Activated CD4-positive, alpha-beta T cell treated with anti-CD3 and anti-CD28 coated beads, Interleukin-2, amount 50 U/mL, for 4 hours (primary cell): Measurements from ENCODE around the gene TAF15.

Experiments
- DNase-seq, 2 experiments: peaks; one replicate each; pipeline ENCODE4 v3.0.0-alpha.2; 2020

Gene TAF15

DNA sequence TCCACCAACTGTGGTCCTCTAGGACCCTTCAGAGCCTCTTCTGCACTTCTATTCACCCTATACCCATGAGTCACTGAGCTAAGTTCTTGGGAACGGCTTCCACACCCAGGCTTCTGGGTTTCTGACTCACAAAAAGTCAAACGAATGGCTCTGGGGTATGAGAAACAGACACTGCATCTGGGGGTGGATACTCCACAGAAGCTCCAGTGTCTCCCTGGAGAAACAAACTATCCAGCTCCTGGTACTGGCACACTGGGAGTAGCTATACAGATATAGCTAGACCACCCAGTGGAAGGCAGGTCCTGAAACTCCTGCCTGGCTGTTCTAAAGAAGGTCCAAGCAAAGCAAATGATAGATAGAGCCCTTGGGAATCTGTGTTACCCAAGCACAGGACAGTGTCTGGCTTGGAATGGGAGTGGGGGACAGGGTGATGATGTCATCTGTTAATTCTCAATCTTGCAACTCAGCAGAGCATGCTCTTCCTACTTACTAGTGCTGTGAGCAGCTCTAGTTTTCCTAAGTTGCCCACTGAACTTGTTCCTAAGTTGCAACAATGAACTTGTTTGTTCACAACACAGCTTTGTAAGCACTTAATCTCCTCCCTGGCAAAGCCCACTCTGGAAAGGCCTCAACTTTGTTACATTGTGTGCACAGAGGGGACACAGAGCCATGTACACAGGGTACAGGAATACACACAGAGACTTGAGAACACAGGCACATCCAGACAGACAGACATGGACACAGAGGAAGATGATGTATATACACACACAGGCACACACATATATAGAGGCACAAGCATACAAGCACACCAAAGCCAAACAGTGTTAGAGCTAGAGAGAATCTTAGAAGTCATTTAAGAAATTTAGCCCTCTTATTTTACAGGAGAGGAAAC, 20.6 kb upstream of the TAF15 start:
- DNase-seq = no peak

DNA sequence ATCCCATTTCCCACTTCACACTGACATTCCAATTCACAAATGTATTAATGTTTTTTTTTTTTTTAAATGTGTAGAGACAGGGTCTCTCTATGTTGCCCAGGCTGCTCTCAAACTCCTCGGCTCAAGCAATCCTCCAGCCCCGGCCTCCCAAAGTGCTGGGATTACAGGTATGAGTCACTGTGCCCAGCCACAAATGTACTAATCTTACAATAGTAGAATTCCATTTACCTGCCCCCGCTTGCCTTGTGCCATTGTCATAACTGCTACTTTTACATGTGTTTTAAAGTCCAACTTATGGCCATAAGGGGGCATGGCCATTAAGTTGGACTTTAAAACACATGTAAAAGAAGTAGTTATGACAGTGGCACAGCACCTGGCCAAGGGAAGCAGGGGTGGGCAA, 18.4 kb upstream of the TAF15 start:
- DNase-seq = no peak

DNA sequence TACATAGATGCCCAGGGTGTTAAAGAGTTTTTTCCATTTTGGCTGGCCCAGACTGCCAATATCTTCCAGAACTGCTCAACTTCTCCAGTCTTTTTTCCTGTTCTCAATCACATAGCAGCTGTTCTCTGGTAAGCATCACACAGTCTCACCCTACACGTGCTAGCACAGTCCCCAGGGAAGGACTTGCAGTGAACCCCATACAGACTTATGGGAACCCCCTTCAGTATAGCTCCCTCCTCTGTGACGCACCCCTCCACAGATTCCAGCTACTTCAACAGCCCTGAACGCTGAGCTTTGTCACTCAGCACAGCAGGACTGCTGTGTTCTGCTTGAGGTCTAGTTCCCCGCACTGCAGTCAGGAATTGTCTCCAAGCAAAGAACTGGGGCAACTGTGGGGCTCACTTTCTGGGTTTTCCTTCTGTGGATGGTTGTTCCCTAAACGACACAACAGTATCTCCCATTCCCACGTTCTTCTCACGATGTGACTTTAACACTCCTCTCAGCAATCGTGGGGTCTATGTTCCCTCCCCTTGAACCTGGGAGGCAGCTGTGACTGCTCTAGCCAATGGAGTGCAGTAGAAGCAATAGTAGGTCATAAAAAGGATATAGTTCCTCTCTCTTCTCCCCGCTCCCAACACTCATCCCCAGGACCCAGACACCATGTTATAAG, 17.5 kb upstream of the TAF15 start:
- no peak for DNase-seq

DNA sequence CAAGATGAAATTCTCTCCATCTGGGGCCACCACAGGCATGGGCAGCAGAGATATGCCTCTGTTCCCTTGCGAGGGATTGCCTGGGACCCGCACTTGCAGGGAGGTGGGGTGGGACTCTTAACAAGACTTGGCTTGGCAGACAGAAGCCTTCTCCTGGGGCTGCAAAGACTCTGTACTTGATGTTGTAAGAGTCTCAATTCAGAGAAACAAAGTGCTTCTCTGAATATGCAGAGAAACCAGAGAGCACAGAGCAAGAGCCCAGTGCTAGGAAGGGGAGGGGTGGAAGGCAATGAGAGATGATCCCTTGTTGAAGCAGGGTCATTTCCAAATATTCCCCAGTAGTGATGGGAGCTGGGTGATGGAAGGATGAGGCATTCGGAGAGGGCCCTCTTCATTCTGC, 16.0 kb upstream of the TAF15 start:
- no peak for DNase-seq

DNA sequence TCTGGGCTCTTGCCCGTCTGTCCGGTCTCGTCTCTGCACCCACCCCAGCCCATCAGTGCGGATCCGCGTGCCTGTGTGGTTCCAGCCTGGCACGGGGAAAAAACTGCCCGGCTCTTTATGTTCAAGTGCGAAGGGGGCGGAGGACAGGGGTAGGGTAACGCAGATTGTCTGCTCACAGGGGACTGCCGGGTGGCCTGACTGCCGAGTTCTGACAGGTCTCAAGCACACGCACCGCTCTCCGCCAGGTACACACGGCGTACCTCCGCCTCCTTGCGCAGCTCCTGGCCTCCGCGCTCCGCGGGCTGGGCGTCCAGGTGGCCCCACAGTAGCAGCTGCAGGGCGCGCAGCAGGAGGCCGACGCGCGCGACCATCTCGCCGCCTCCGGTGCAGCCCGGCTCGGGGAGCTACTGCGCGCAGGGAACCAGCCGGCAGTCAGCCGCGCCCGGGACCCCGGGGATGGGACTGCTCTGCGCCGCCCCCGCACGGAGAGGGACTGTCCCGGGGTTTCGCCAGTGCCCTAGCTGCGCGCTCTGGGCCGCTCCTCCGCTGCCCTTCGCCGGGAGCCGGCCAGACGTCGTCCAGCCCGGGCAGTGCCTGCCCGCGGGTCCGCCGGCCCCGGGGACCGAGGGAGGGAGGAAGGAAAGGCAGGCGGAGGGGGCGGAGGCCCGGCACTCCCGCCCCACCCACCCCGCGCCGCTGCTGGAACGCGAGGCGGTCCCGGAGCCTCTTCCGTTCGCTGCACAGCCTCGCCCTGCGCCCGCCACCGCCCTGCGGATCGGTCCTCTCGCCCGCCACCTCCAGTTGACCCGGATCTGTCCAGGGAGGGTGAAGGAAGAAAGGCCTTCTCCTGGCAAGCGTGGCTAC, 14.0 kb upstream of the TAF15 start, which contains the start of gene MMP28:
Gene MMP28 (minus strand): TSS at position 635 of the 864 bp plus-strand sequence. CDS start 264 bp downstream, at position 371.
- peak; percentile 18 to 24 for DNase-seq

DNA sequence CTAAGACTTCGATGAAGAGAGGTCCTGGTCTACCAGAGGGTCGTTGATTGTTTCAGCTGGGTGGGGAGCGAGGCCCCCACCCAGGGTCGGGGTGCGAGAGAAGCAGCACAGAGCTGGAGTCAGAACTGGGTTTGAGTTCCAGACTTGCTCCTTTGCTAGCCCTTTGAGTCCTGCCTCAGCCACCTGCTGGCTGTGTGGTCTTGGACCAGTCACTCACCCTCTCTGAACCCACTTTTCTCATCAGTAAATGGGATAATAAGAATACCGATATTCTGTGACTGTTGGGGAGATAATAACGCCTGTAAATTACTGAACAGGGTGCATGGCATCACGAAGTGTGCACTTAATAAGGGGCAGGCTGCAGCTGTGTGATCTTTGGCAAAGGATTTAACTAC, 13.4 kb upstream of the TAF15 start:
- no peak for DNase-seq

DNA sequence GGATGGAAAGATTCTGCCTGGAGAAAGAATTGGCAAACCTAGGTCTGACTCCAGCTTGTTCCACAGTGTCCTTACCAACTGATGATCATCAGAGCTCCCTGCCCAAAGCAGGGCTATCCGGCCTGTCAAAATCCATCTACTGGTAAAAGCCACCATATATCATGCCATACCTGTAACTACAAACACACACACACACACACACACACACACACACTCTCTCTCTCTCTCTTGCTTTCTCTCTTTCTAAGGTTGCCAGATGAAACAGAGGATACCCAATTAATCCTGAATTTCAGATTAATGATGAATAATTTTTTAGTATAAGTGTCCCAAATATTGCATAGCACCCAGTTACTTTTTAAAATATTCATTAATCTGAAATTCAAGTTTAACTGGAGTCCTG, 12.3 kb upstream of the TAF15 start:
- DNase-seq = no peak

DNA sequence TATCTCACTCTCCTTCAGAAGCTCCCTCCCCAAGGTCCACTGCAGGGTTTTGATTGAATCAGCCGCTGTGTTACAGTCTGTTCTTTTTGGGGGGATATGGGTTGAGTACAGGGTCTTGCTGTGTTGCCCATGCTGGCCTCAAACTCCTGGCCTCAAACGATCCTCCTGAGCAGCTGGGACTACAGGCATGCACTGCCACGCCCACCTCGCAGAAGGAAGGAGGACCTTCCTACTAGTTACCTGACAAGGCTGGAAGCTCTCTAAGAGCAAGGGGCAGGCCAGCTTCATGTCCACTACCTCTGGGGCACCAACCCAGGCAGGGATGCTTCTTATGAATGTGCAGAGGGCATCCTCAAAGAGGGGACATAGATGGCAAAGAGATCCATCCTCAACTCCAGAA, 11.9 kb upstream of the TAF15 start:
- DNase-seq = no peak

DNA sequence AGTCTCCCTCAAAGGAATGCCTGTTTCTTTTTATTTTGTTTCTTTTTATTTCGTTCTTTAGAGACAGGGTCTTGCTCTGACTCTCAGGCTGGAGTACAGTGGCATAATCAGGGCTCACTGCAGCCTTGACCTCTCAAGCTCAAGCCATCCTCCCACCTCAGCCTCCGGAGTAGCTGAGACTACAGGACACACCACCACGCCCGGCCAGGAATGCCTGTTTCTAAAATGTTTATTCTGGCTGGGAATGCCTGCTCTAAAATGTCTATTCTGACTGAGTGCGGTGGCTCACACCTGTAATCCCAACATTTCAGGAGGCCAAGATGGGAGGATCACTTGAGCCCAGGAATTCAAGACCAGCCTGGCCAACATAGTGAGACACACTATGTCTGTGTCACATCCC, 11.4 kb upstream of the TAF15 start:
- no peak for DNase-seq

DNA sequence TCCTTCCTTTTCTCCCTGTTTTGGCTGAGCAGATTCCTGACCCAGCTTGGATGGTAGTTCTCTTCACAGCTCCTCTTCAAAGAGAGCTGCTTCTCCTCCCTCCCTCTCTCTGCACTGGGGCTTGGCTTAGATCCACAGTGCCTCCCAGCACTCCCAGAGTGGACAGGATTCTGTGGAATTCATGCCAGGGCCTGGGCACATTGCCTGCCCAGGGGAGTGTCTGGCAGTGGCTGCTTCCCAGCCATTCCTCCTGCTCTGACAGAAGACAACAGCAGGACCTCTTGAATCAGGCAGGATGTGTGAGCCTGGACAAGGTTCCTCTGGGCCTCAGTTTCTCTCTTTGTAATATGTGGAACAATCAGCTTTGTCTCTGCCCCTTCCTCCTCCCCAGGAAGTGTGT, 9.3 kb upstream of the TAF15 start:
- no peak for DNase-seq

DNA sequence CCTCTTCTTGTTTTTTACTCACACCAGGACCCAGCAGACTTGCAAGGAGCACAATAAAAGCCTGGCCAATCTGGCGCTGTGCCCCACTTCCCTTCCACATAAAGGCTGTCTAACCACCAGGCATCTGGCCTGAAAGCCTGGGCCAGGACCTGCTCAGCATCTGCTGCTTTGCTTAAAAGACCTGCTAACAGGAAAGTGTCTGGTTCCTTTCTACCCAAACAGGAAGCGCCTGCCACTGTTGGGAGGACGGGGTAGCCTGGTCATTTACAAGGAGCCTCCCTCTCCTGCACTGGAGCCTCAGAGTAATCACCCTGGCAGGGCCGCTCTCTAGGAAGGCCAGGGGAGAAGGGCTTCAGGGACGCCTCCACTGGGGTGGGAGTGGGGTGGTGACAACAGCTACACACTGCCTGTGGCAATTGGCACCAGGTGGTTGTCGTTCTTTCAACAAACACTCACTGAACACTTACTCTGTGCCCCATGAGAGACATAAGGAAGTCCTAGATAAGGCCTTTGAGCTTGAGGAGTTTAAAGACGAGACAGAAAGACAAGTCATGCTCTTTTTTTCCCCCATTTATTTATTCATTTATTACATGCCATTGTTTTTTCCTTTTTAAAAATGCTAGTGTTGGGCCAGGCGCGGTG, 7.6 kb upstream of the TAF15 start:
- DNase-seq = no peak

DNA sequence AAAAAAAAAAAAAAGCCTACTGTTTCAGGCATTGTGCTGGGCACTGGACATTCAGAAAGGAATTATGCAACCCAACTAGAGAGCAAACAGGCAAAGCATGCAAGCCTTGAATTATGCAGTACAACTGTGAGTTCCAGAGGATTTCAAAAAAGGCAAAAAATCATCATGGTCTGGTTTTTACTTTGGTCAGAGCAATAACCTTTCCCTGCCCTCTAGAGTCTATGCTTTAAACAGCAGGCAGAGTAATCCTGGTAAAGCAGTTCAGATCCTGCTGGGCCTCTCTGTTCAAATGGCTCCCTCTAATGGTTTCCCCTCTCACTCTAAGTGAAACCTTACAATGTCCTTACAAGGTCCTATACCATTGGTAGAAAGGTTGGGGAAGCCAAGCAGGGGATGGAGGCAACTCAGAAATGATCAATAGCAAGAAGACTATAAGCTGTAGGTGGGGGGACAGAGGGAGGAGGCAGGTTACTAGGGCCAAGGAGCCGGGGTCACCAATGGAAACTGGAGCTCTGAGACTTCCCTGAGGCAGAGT, 4.6 kb upstream of the TAF15 start:
- DNase-seq = peak; percentile 17 to 19

DNA sequence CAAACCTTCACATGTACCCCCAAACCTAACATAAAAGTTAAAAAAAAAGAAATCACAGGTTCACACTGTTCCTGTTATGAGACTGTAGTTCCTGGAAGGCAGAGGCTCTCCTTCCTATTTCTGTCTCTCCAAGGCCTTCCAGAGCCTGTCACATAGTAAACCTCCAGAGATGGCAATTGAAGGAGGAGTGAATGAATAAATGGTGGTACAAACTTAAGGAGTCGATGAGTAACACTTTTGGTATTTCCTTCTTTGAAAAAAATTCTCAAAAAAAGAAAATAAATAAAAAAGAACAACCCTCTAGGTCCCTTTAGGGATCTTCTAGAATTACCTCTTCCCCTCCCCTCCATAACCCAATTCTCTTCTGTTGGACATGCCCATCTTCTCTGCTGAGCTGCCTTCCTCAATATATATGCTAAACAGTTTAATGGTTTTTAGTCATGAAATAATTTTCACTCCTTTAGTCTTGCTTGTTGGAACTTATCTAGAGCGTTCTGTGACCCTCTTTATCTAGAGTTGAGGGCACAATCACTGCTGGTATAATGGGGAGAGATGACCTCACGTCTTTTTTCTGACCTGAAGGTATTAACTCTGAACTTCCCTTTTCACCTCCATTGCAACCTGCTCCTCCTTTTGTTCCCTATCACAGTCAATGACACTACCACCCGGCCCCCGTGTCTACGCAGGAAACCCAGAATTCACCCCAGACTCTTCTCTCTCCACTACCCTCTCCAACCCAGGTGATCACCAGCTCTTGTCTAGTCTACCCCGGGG, 1.7 kb upstream of the TAF15 start:
- no peak for DNase-seq

DNA sequence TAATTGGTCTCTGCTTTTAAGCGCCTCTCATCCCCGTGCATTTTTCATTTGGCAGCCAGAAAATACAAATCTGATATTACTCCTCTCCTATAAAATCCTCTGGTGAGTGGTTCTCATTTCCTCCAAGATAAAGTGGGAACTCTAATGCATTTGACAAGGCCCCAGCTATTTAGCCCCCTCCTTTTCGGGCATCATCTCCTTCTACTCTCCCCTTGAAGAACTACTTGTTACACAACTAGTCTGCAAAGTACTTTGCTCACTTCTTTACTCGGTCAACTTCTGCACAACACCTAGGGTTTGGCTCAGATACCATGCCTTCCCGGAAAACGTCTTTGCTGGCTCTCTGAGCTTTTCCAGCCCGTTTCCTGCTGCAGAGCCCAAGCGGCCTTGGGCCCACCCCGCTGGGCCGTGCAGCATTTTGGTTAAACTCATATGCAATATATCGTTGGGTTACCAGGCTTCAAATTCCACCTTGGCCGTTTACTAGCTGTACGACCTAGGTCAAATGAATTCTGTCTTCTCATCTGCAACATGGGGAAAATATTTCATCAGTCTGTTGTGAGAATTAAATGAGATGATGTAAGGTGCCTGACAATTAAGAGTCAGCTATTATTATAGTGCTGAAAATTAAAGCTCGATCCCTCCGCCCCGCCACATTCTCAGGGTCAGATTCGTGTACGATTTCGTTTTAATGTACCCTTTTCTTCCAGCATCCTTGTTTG, 883 bp upstream of the TAF15 start:
- no peak for DNase-seq

DNA sequence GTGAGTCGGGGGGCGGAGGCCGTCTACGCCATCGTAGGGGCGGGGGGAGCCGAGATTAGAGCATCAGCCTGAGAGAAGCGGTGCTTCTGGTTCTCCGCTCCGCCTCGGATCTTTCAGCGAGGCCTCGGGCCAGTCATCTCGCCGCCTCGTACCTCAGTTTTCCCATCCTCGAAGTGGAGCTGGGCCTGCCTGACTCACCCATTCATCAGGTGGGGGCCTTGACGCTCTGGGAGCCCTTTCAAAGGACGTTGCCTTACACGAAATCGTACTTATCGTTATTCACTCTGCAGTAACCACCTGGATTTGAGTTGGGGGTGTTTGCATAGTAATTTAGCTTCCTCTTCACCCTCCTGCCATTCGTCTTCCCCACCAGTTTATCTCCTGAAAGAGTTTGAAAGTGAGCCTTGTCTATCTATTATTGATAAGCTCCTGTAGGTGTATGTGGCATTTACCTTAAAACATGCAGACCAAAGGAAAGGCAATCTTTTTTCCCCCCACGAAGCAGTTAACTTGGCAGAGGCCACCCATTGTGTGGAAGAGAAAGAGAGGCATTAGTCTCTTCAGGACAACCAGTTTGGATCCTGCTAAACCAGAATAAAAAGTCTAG, 674 bp downstream of the TAF15 start:
- peak in 1 of 2 experiments; percentile 47 for DNase-seq

DNA sequence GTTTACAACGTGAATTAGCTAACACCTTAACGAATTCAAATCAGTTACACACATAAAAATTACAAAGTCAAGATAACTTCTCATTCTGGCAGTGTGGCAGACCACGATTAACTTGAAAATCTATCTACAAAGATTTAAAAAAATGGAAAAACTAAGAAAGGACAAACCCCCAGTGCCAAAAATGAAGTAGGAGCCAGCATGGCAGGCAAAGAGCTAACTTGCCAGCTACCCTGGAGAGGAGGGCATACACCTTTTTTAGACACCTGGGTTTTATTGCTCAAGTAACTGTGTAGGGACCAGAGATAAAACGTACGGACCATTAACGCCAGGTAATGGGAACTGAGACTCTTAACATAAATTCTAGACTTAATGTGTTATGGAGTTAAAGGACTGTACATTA, 2.5 kb downstream of the TAF15 start:
- no peak for DNase-seq

DNA sequence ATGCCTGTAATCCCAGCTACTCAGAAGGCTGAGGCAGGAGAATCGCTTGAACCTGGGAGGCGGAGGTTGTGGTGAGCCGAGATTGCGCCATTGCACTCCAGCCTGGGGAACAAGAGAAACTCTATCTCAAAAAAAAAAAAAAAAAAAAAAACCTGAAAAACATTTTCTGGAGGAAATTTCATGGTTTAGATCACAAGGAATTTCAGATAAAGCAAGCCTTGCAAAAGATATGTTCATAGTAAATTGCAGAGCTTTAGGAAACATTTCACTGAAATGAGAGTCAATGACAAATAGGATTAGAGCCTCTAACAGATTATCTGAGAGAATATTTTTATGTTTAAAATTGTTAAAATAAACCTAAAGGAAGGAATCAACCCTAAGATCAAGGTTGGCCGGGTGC, 3.2 kb downstream of the TAF15 start:
- no peak for DNase-seq

DNA sequence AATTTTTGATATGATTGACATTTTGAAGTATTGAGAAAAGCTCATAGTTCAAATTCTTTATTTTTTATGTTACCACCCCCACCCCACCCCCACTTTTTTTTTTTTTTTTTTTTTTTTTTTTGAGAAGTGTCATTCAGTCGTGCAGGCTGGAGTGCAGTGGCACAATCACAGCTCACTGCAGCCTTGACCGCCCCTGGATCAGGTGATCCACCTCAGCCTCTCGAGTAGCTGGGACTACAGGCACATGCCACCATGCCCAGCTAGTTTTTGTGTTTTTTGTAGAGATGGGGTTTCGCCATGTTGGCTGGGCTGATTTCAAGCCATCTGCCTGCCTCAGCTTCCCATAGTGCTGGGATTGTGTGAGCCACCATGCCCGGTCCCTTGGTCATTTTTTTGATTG, 7.4 kb downstream of the TAF15 start:
- DNase-seq = no peak

DNA sequence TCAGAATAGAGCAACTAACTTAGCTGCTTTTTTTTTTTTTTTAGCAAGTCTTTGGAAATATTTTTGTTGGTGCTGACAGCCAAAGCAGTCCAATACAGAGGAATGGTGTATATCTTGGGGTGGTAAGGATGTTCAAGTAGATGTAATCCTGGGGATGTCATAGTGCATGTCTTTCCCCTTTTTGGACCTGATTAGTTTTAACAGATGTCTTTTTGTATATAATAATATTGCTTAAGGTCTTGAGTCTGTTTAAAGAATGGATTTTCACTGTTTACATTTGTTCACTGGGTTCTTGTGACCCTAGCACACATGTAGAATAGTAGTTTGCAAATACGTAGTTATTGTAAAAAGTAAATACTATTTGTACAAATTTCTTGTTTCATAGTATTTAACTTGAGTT, 7.9 kb downstream of the TAF15 start:
- no peak for DNase-seq

DNA sequence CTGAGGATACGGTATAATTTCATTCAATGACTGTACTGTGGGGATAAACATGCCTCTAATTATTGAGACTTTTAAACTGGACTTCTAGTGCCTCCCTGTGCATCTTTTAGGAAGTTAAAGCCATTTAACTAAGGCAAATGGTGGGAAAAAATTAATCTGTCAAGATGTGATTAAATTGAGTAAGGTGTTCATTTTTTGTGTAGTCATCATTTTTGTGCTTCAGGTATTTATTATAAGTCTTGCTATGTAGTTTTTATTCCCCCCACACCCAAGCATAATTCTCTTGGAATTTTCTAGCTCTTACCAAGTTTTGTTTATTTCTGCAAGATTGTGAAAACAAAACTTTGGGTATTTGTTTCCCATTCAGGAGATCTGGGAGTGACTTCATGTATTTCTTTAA, 10.2 kb downstream of the TAF15 start:
- DNase-seq = no peak

DNA sequence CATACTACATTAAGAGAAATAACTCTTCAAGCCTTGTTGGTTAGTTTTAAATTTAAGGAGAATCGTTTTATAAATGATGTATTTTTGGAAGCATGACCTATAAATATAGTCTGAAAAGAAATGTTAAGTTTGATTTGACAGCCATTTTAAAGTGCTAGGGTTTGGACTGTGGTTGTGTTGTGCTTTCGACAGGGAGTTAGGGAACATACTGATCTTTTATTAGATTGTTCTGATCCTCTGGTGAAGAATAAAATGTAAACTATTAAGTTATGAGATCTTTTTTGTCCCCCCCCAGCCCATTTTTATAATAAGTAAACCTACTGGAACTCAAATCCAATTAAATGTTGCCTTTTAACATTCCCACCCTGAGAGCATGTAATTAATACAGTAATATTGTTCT, 12.0 kb downstream of the TAF15 start:
- DNase-seq = no peak
